Measurements from ENCODE around the gene CACNA1H.
"Not testable (repeated sequence)": the region's sequence is repeated elsewhere in the genome, so short reads cannot be mapped to it uniquely, and the experiment has no call there.

GRCh38 chr16:1231301-1231700 lies 78.4 kb downstream of the CACNA1H start:
- not testable (repeated sequence) for TF ChIP-seq CTCF (IDR thresholded peaks at IDR 0.05; ENCODE audit: insufficient read depth, low read length, poor library complexity, severe bottlenecking); EZH2phosphoT487 (conservative IDR thresholded peaks at IDR 0.05; ENCODE audit: low read length)

Data from SU-DHL-6 (cell line).